Chondrocyte (in vitro differentiated cells): ENCODE results near the gene FGF19. TPM values are rescaled to one million over a fixed set of nuclear protein-coding genes. Genes with fewer than 3 reads are reported as not detected.

Source experiments
- DNase-seq: peaks from one replicate; pipeline ENCODE4 v3.0.0; 2021; ENCODE audit warnings: mixed read lengths, low spot score
- H3K27ac Mint-ChIP-seq: one replicate; pipeline ENCODE4 v1.8.0; 2021; ENCODE audit warnings: mild to moderate bottlenecking, moderate library complexity, mixed read lengths; ENCODE audit not compliant: unreplicated experiment
- H3K27me3 Mint-ChIP-seq: 2 replicates; pipeline ENCODE4 v1.8.0; 2021; ENCODE audit warnings: low read depth, mixed read lengths
- H3K36me3 Mint-ChIP-seq: 2 replicates; pipeline ENCODE4 v1.8.0; 2021; ENCODE audit warnings: low read depth, mixed read lengths
- H3K4me1 Mint-ChIP-seq: 2 replicates; pipeline ENCODE4 v1.8.0; 2021; ENCODE audit warnings: low read depth, mild to moderate bottlenecking, mixed read lengths
- H3K4me3 Mint-ChIP-seq: one replicate; pipeline ENCODE4 v1.8.0; 2021; ENCODE audit warnings: mild to moderate bottlenecking, moderate library complexity, mixed read lengths; ENCODE audit not compliant: unreplicated experiment
- H3K9me3 Mint-ChIP-seq: 2 replicates; pipeline ENCODE4 v1.8.0; 2021; ENCODE audit warnings: low read depth, mixed read lengths
- total RNA-seq: library from RNA; stranded (reverse); gene quantifications from 3 replicates; pipeline ENCODE4 v1.2.1, GENCODE V29; 2021
- TF ChIP-seq, protein P1 (sequence below): fragments of 200-600 bp; sonication (generic); IDR thresholded peaks from 2 replicates; pipeline ENCODE4 v1.5.0; 2021; ENCODE audit warnings: antibody characterized with exemption, mild to moderate bottlenecking, moderate library complexity

FGF19 gene
- total RNA-seq, 1 donor from 2014 or later, result not detected

DNA sequence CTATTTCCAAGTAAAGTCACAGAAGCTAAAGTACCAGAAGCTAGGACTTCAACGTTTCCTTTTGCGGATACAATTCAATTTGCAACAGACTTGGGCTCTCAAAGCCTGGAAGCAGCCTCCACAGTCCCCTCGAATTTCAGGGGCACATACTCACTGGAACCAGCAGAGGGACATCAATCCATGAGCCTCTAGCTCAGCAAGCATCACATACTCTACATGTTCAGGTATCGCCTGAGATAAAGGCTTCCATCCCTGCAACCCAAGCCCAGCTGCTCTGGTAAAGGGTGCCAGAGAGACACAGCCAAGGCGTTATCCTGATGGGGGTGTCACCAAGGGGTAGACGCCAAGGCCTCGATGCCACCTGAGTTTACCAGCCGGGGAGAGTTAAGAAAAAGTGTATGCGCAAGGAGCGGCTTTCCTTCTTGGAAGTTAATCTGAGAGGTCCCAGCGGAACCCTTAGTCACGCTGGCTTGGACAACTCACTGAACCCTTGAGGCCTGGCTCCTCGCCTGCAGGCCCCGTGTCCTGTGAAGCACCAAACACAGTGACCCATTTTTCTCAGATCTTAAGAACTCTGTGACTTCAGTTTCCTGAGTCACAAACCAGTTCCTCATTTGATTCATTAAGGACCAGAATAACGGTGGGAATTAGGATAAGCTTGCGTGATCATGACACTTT, 41.7 kb downstream of the FGF19 start:
- peaks cover 4% of the 10 kb centered on the region for H3K36me3 Mint-ChIP-seq
- no peaks in the 10 kb centered on the region for H3K4me1 Mint-ChIP-seq
- H3K27me3 Mint-ChIP-seq, result no peaks in the 10 kb centered on the region
- H3K4me3 Mint-ChIP-seq, result no peak overlapping the region
- H3K9me3 Mint-ChIP-seq, result no peaks in the 10 kb centered on the region
- peak; percentile 58 for DNase-seq
- TF ChIP-seq, protein P1, sequence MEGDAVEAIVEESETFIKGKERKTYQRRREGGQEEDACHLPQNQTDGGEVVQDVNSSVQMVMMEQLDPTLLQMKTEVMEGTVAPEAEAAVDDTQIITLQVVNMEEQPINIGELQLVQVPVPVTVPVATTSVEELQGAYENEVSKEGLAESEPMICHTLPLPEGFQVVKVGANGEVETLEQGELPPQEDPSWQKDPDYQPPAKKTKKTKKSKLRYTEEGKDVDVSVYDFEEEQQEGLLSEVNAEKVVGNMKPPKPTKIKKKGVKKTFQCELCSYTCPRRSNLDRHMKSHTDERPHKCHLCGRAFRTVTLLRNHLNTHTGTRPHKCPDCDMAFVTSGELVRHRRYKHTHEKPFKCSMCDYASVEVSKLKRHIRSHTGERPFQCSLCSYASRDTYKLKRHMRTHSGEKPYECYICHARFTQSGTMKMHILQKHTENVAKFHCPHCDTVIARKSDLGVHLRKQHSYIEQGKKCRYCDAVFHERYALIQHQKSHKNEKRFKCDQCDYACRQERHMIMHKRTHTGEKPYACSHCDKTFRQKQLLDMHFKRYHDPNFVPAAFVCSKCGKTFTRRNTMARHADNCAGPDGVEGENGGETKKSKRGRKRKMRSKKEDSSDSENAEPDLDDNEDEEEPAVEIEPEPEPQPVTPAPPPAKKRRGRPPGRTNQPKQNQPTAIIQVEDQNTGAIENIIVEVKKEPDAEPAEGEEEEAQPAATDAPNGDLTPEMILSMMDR, result peak; percentile 48
- H3K27ac Mint-ChIP-seq, result no peak overlapping the region

DNA sequence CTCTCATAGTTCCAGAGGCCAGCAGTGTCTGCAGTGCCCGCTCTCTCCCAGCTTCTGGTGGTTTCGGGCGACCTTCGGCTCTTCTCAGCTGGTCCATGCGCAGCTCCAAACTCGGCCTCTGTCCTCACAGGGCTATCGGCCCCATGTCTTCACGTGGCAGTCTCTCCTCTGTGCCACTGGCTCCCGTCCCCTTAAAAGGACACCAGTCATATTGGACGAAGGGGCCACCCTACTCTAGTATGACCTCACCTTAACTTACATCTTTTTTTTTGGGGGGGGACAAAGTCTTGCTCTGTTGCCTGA, 42.5 kb downstream of the FGF19 start:
- no peaks in the 10 kb centered on the region for H3K9me3 Mint-ChIP-seq
- H3K4me3 Mint-ChIP-seq, result no peak overlapping the region
- H3K36me3 Mint-ChIP-seq, result peaks cover 4% of the 10 kb centered on the region
- TF ChIP-seq, protein P1, result no peak
- H3K4me1 Mint-ChIP-seq, result no peaks in the 10 kb centered on the region
- DNase-seq, result peak; percentile 35
- no peak overlapping the region for H3K27ac Mint-ChIP-seq
- H3K27me3 Mint-ChIP-seq, result no peaks in the 10 kb centered on the region

DNA sequence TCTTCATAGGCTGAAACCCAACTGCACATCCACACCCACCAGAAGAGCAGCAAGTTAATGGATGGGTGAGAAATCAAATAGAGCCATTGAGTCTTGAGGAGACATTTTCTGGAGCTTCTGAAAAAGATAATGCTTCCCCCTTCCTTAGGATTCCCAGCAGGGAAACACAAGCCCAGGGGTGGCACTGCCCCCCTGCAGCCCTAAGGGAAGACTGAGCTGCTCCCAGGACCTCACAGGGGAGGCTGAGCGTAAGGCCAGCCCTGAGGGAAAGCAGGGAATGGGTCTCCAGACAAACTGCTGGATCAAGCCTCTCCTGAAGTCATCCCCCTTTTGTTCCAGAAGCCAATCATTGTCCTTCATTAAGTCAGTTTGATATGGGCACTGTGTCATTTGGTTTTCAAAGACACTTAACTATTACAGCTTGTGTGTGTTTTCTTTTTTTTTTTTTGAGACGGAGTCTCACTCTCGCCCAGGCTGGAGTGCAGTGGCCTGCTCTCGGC, 43.8 kb downstream of the FGF19 start:
- Mint-ChIP-seq H3K4me1 (no peaks in the 10 kb centered on the region), H3K27ac (no peak overlapping the region), H3K36me3 (peaks cover 4% of the 10 kb centered on the region), H3K4me3 (no peak overlapping the region), H3K27me3 (no peaks in the 10 kb centered on the region), H3K9me3 (no peaks in the 10 kb centered on the region)
- TF ChIP-seq, protein P1, result no peak
- DNase-seq, result peak; percentile 34

DNA sequence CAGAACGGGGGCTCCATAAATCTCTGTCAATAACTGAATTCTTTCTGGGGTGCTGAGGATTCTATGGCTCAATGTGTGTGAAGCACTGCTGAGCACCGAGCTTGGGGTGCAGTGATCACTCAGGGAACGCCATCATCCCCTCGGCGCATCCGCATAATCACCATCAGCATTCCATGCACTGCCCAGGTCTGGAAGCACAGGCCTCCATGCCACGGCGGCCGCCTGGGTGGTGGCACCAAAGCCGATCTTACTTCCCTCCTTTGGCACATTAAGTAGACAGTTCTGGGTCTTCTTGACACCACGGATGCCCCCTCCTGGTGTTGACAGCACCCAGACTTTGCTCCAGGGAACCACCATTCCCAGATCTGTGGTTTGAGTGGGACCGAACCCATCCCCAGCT, 44.2 kb downstream of the FGF19 start:
- peaks cover 1% of the 10 kb centered on the region for H3K36me3 Mint-ChIP-seq
- no peaks in the 10 kb centered on the region for H3K4me1 Mint-ChIP-seq
- TF ChIP-seq, protein P1, result no peak
- H3K9me3 Mint-ChIP-seq, result no peaks in the 10 kb centered on the region
- H3K27me3 Mint-ChIP-seq, result no peaks in the 10 kb centered on the region
- peak; percentile 47 for DNase-seq
- H3K27ac Mint-ChIP-seq, result no peak overlapping the region
- no peak overlapping the region for H3K4me3 Mint-ChIP-seq

DNA sequence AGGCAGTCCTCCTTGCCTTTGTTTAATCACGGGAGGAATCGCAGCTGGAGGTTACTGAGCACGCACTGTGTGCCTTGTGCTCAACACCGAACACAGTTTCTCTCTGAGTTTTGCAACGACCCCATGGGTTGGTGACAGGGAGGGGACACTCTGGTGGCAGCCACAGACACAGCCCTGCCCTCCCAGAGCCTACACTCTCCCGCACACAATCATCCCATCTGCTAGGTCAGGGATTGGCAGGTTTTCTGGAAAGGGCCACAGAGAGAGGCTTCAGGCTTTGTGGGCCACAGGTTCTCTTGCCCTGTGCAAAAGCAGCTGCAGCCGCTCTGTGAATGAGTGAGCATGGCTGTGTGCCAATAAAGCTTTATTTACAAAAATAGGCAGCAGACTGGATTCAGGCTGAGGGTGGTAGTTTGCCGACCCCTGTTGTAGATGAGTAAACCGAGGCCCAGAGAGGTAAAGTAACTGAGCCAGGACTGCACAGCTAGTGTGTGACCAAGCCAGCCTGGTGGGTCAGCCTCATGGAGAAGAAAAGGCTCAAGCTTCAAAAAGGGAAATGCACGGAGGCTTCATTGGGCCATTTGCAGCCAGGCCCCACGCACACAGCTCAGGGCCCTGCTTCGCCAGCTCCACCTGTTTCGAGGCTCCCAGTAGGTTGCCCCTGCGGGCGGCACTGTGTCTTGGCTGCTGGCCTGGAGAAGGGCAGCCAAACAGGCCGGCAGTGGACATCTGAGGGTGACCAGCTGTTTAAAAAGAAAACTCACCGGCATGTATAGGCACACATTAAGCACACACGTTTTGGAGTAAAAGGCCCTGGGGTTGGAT, 45.0 kb downstream of the FGF19 start:
- Mint-ChIP-seq H3K36me3 (peaks cover 1% of the 10 kb centered on the region), H3K27me3 (no peaks in the 10 kb centered on the region), H3K27ac (no peak overlapping the region), H3K9me3 (no peaks in the 10 kb centered on the region), H3K4me1 (no peaks in the 10 kb centered on the region), H3K4me3 (no peak overlapping the region)
- TF ChIP-seq, protein P1, result no peak
- DNase-seq, result peak; percentile 73
